ENCODE results near the gene DPCD. TPM values are rescaled to one million over a fixed set of nuclear protein-coding genes. Genes with fewer than 3 reads are reported as not detected.

The DPCD gene
- total RNA-seq, 6 experiments from 2014 or later, result 2.2 to 4.3 (median 3.5) TPM

- no peak for DNase-seq
- H3K27ac ChIP-seq, result no peak overlapping the region
- no peaks in the 10 kb centered on the region for H3K27me3 ChIP-seq
- TF ChIP-seq CTCF (IDR thresholded peaks at IDR 0.05), result no peak
- no peak for TF ChIP-seq POLR2A (IDR thresholded peaks at IDR 0.05)
- no peaks in the 10 kb centered on the region for H3K4me1 ChIP-seq
- no peaks in the 10 kb centered on the region for H3K9me3 ChIP-seq
- no peak overlapping the region for H3K4me3 ChIP-seq
- 100% methylated on average over 2 of the region's 3 CpGs for WGBS (ENCODE audit: insufficient coverage, low coverage, low lambda C conversion rate, missing lambda C conversion rate)
- intact Hi-C loops (cut with DNase I), result no loop called here
- no peak for ATAC-seq
- H3K36me3 ChIP-seq, result peaks cover 0 to 5% (median 0%) of the 10 kb centered on the region in 4 donors
Observed at GRCh38 chr10:101552442-101552841, 35.7 kb upstream of the DPCD start.

- no CpG with 5 or more reads among the region's 2 CpGs for WGBS (ENCODE audit: insufficient coverage, low coverage, low lambda C conversion rate, missing lambda C conversion rate)
- DNase-seq (no peak), ATAC-seq (no peak)
- H3K36me3 ChIP-seq, result peaks cover 0 to 5% (median 0%) of the 10 kb centered on the region in 4 donors
- no peaks in the 10 kb centered on the region for H3K27me3 ChIP-seq
- no peak overlapping the region for H3K4me3 ChIP-seq
- TF ChIP-seq POLR2A (IDR thresholded peaks at IDR 0.05), result no peak
- TF ChIP-seq CTCF (IDR thresholded peaks at IDR 0.05), result no peak
- intact Hi-C loops (cut with DNase I), result no loop called here
- no peaks in the 10 kb centered on the region for H3K9me3 ChIP-seq
- no peak overlapping the region for H3K27ac ChIP-seq
- H3K4me1 ChIP-seq, result no peaks in the 10 kb centered on the region
Observed at GRCh38 chr10:101557541-101557940, 30.6 kb upstream of the DPCD start.

- WGBS (ENCODE audit: insufficient coverage, low coverage, low lambda C conversion rate, missing lambda C conversion rate), result 76% methylated on average over 2 of the region's 2 CpGs
- intact Hi-C loops (cut with DNase I), result no loop called here
- H3K36me3 ChIP-seq, result peaks cover 0 to 5% (median 0%) of the 10 kb centered on the region in 4 donors
- DNase-seq (no peak), ATAC-seq (no peak)
- H3K4me3 ChIP-seq, result no peak overlapping the region
- H3K4me1 ChIP-seq, result no peaks in the 10 kb centered on the region
- no peak overlapping the region for H3K27ac ChIP-seq
- H3K27me3 ChIP-seq, result no peaks in the 10 kb centered on the region
- no peak for TF ChIP-seq CTCF (IDR thresholded peaks at IDR 0.05)
- no peaks in the 10 kb centered on the region for H3K9me3 ChIP-seq
Observed at GRCh38 chr10:101558204-101558603, 29.9 kb upstream of the DPCD start.

GRCh38 chr10:101558671-101559595 lies 29.2 kb upstream of the DPCD start:
- WGBS (ENCODE audit: insufficient coverage, low coverage, low lambda C conversion rate, missing lambda C conversion rate), result 65% methylated on average over 5 of the region's 18 CpGs
- Histone ChIP-seq H3K36me3 (no peaks in the 10 kb centered on the region), H3K9me3 (no peaks in the 10 kb centered on the region), H3K27ac (no peak overlapping the region), H3K4me3 (no peak overlapping the region), H3K27me3 (no peaks in the 10 kb centered on the region), H3K4me1 (no peaks in the 10 kb centered on the region)
- intact Hi-C loops (cut with DNase I), result no loop called here
- no peak for TF ChIP-seq POLR2A (IDR thresholded peaks at IDR 0.05)
- no peak for TF ChIP-seq CTCF (IDR thresholded peaks at IDR 0.05)
- no peak for ATAC-seq
- no peak for DNase-seq

Data from right lobe of liver (tissue), 6 donors.